ENCODE data around the gene ADARB2. TPM values are rescaled to one million over a fixed set of nuclear protein-coding genes. Genes with fewer than 3 reads are reported as not detected.
A peak's percentile ranks its signal among the peaks of the same experiment; 100 is the strongest.
"Not testable (repeated sequence)": the region's sequence is repeated elsewhere in the genome, so short reads cannot be mapped to it uniquely, and the experiment has no call there.

ADARB2 gene
- polyA plus RNA-seq, 6 donors from 2014 or later = 0.10 to 0.12 TPM; not detected in 4

GRCh38 chr10:1354809-1355710 lies 382.3 kb downstream of the ADARB2 start:
- H3K9me3 Mint-ChIP-seq = no peaks in the 10 kb centered on the region
- H3K4me1 Mint-ChIP-seq = peaks cover 13 to 22% (median 16%) of the 10 kb centered on the region in 3 donors
- peak overlapping the region in 1 of 6 donors; percentile 46 for H3K27ac Mint-ChIP-seq
- no peak overlapping the region for H3K4me3 Mint-ChIP-seq
- peaks cover 5 to 23% (median 9%) of the 10 kb centered on the region in 3 donors for H3K27me3 Mint-ChIP-seq
- H3K36me3 Mint-ChIP-seq = no peaks in the 10 kb centered on the region
- no peak for ATAC-seq (ENCODE audit: low read depth in 2 of 2)
- no peak for DNase-seq

- H3K36me3 Mint-ChIP-seq; H3K27ac Mint-ChIP-seq; DNase-seq; H3K4me1 Mint-ChIP-seq; H3K9me3 Mint-ChIP-seq; ATAC-seq (ENCODE audit: low read depth in 2 of 2); H3K4me3 Mint-ChIP-seq: not testable (repeated sequence)
- H3K27me3 Mint-ChIP-seq = peaks cover 9 to 29% (median 18%) of the 10 kb centered on the region in 3 donors
Observed at GRCh38 chr10:1352296-1352695, 385.0 kb downstream of the ADARB2 start.

- Mint-ChIP-seq H3K27ac (no peak overlapping the region), H3K4me1 (no peaks in the 10 kb centered on the region), H3K9me3 (no peaks in the 10 kb centered on the region), H3K27me3 (peaks cover 9 to 28% (median 9%) of the 10 kb centered on the region in 3 donors), H3K4me3 (no peak overlapping the region), H3K36me3 (no peaks in the 10 kb centered on the region)
- ATAC-seq (ENCODE audit: low read depth in 2 of 2) (no peak), DNase-seq (no peak)
Observed at GRCh38 chr10:1348773-1349050, 388.6 kb downstream of the ADARB2 start.

GRCh38 chr10:1347962-1348772 lies 389.2 kb downstream of the ADARB2 start:
- H3K4me3 Mint-ChIP-seq = no peak overlapping the region
- H3K4me1 Mint-ChIP-seq = no peaks in the 10 kb centered on the region
- no peak for ATAC-seq (ENCODE audit: low read depth in 2 of 2)
- peak overlapping the region in 1 of 6 donors; percentile 90 for H3K27ac Mint-ChIP-seq
- peaks cover 9 to 28% (median 13%) of the 10 kb centered on the region in 3 donors for H3K27me3 Mint-ChIP-seq
- H3K36me3 Mint-ChIP-seq = no peaks in the 10 kb centered on the region
- no peak for DNase-seq
- no peaks in the 10 kb centered on the region for H3K9me3 Mint-ChIP-seq

- no peaks in the 10 kb centered on the region for H3K9me3 Mint-ChIP-seq
- no peak overlapping the region for H3K4me3 Mint-ChIP-seq
- ATAC-seq (ENCODE audit: low read depth in 2 of 2) = no peak
- H3K27me3 Mint-ChIP-seq = peaks cover 9 to 28% (median 13%) of the 10 kb centered on the region in 3 donors
- no peaks in the 10 kb centered on the region for H3K4me1 Mint-ChIP-seq
- no peaks in the 10 kb centered on the region for H3K36me3 Mint-ChIP-seq
- no peak for DNase-seq
- H3K27ac Mint-ChIP-seq = peak overlapping the region in 1 of 6 donors; percentile 90
Observed at GRCh38 chr10:1347525-1347924, 389.8 kb downstream of the ADARB2 start.

GRCh38 chr10:1346201-1346600 lies 391.1 kb downstream of the ADARB2 start:
- H3K9me3 Mint-ChIP-seq = no peaks in the 10 kb centered on the region
- H3K36me3 Mint-ChIP-seq = no peaks in the 10 kb centered on the region
- DNase-seq (no peak), ATAC-seq (ENCODE audit: low read depth in 2 of 2) (no peak)
- peaks cover 9 to 28% (median 13%) of the 10 kb centered on the region in 3 donors for H3K27me3 Mint-ChIP-seq
- no peak overlapping the region for H3K4me3 Mint-ChIP-seq
- no peak overlapping the region for H3K27ac Mint-ChIP-seq
- no peaks in the 10 kb centered on the region for H3K4me1 Mint-ChIP-seq

GRCh38 chr10:1345368-1345767 lies 392.0 kb downstream of the ADARB2 start:
- DNase-seq = no peak
- Mint-ChIP-seq H3K4me3 (no peak overlapping the region), H3K9me3 (no peaks in the 10 kb centered on the region), H3K36me3 (no peaks in the 10 kb centered on the region), H3K27me3 (peaks cover 9 to 26% (median 10%) of the 10 kb centered on the region in 3 donors), H3K27ac (peak overlapping the region in 1 of 6 donors; percentile 49), H3K4me1 (no peaks in the 10 kb centered on the region)
- ATAC-seq (ENCODE audit: low read depth in 2 of 2) = no peak

- ATAC-seq (ENCODE audit: low read depth in 2 of 2) = no peak
- Mint-ChIP-seq H3K9me3 (no peaks in the 10 kb centered on the region), H3K4me1 (no peaks in the 10 kb centered on the region), H3K36me3 (no peaks in the 10 kb centered on the region), H3K27me3 (peaks cover 6 to 20% (median 9%) of the 10 kb centered on the region in 3 donors), H3K4me3 (no peak overlapping the region), H3K27ac (no peak overlapping the region)
- DNase-seq = no peak
Observed at GRCh38 chr10:1344846-1345245, 392.5 kb downstream of the ADARB2 start.

- H3K27ac Mint-ChIP-seq = peak overlapping the region in 1 of 6 donors; percentile 15
- H3K9me3 Mint-ChIP-seq = no peaks in the 10 kb centered on the region
- ATAC-seq (ENCODE audit: low read depth in 2 of 2) (no peak), DNase-seq (no peak)
- H3K27me3 Mint-ChIP-seq = peaks cover 4 to 16% (median 9%) of the 10 kb centered on the region in 3 donors
- H3K36me3 Mint-ChIP-seq = no peaks in the 10 kb centered on the region
- no peak overlapping the region for H3K4me3 Mint-ChIP-seq
- no peaks in the 10 kb centered on the region for H3K4me1 Mint-ChIP-seq
Observed at GRCh38 chr10:1344408-1344807, 392.9 kb downstream of the ADARB2 start.

GRCh38 chr10:1343176-1343575 lies 394.1 kb downstream of the ADARB2 start:
- no peaks in the 10 kb centered on the region for H3K36me3 Mint-ChIP-seq
- ATAC-seq (ENCODE audit: low read depth in 2 of 2) (no peak), DNase-seq (no peak)
- no peak overlapping the region for H3K4me3 Mint-ChIP-seq
- no peaks in the 10 kb centered on the region for H3K4me1 Mint-ChIP-seq
- H3K9me3 Mint-ChIP-seq = no peaks in the 10 kb centered on the region
- peaks cover 4 to 14% (median 9%) of the 10 kb centered on the region in 3 donors for H3K27me3 Mint-ChIP-seq
- H3K27ac Mint-ChIP-seq = no peak overlapping the region

- not testable (repeated sequence) for H3K9me3 Mint-ChIP-seq; H3K4me1 Mint-ChIP-seq; H3K4me3 Mint-ChIP-seq; ATAC-seq (ENCODE audit: low read depth in 2 of 2); DNase-seq; H3K27ac Mint-ChIP-seq; H3K36me3 Mint-ChIP-seq
- H3K27me3 Mint-ChIP-seq = peaks cover 4 to 12% (median 10%) of the 10 kb centered on the region in 3 donors
Observed at GRCh38 chr10:1341052-1341451, 396.3 kb downstream of the ADARB2 start.

- no peaks in the 10 kb centered on the region for H3K9me3 Mint-ChIP-seq
- H3K27me3 Mint-ChIP-seq = peaks cover 4 to 21% (median 20%) of the 10 kb centered on the region in 3 donors
- DNase-seq (no peak), ATAC-seq (ENCODE audit: low read depth in 2 of 2) (no peak)
- H3K4me1 Mint-ChIP-seq = no peaks in the 10 kb centered on the region
- H3K36me3 Mint-ChIP-seq = no peaks in the 10 kb centered on the region
- H3K4me3 Mint-ChIP-seq = no peak overlapping the region
- H3K27ac Mint-ChIP-seq = no peak overlapping the region
Observed at GRCh38 chr10:1339396-1339795, 397.9 kb downstream of the ADARB2 start.

GRCh38 chr10:1335642-1336041 lies 401.7 kb downstream of the ADARB2 start:
- Mint-ChIP-seq H3K4me1 (no peaks in the 10 kb centered on the region), H3K36me3 (no peaks in the 10 kb centered on the region), H3K9me3 (peaks cover 0 to 6% (median 0%) of the 10 kb centered on the region in 7 donors), H3K27me3 (peaks cover 15 to 43% (median 32%) of the 10 kb centered on the region in 3 donors), H3K27ac (no peak overlapping the region), H3K4me3 (no peak overlapping the region)
- no peak for ATAC-seq (ENCODE audit: low read depth in 2 of 2)
- DNase-seq = no peak

- ATAC-seq (ENCODE audit: low read depth in 2 of 2) (no peak), DNase-seq (no peak)
- peaks cover 0 to 6% (median 0%) of the 10 kb centered on the region in 7 donors for H3K9me3 Mint-ChIP-seq
- peaks cover 15 to 43% (median 32%) of the 10 kb centered on the region in 3 donors for H3K27me3 Mint-ChIP-seq
- H3K36me3 Mint-ChIP-seq = no peaks in the 10 kb centered on the region
- no peak overlapping the region for H3K27ac Mint-ChIP-seq
- H3K4me1 Mint-ChIP-seq = no peaks in the 10 kb centered on the region
- peak overlapping the region in 1 of 8 donors; percentile 25 for H3K4me3 Mint-ChIP-seq
Observed at GRCh38 chr10:1333981-1334380, 403.3 kb downstream of the ADARB2 start.
